GM19328 (cell line): ENCODE data around the gene RAD51B.

Source experiments
- ATAC-seq: cut with Tn5 transposase; IDR thresholded peaks from one replicate; pipeline ENCODE4 v1.9.1; 2021; ENCODE audit warnings: mild to moderate bottlenecking, moderate library complexity; ENCODE audit not compliant: unreplicated experiment

RAD51B gene

GRCh38 chr14:68446243-68447040, 626.9 kb downstream of the RAD51B start:
- no peak for ATAC-seq

GRCh38 chr14:68447581-68448251, 628.1 kb downstream of the RAD51B start:
- ATAC-seq, result no peak

GRCh38 chr14:68448252-68448902, 628.8 kb downstream of the RAD51B start:
- ATAC-seq, result no peak

GRCh38 chr14:68449561-68450181, 630.1 kb downstream of the RAD51B start:
- ATAC-seq, result no peak

GRCh38 chr14:68450391-68451120, 631.0 kb downstream of the RAD51B start:
- no peak for ATAC-seq

- ATAC-seq, result no peak
These were observed 632.3 kb downstream of the RAD51B start for GRCh38 chr14:68451696-68452373.

GRCh38 chr14:68458253-68458652, 638.7 kb downstream of the RAD51B start:
- ATAC-seq, result no peak

- ATAC-seq, result no peak
These were observed 639.4 kb downstream of the RAD51B start for GRCh38 chr14:68458840-68459469.

- ATAC-seq, result no peak
These were observed 640.0 kb downstream of the RAD51B start for GRCh38 chr14:68459480-68460136.

GRCh38 chr14:68460541-68460940, 641.0 kb downstream of the RAD51B start:
- ATAC-seq, result no peak

GRCh38 chr14:68461086-68461485, 641.5 kb downstream of the RAD51B start:
- ATAC-seq, result no peak

- ATAC-seq, result no peak
These were observed 643.1 kb downstream of the RAD51B start for GRCh38 chr14:68462683-68463082.

GRCh38 chr14:68463299-68463698, 643.7 kb downstream of the RAD51B start:
- ATAC-seq, result no peak

GRCh38 chr14:68463705-68464374, 644.3 kb downstream of the RAD51B start:
- ATAC-seq, result no peak

GRCh38 chr14:68464711-68465110, 645.1 kb downstream of the RAD51B start:
- ATAC-seq, result no peak

GRCh38 chr14:68466491-68466977, 647.0 kb downstream of the RAD51B start:
- ATAC-seq, result no peak

- no peak for ATAC-seq
These were observed 647.8 kb downstream of the RAD51B start for GRCh38 chr14:68467425-68467824.

- no peak for ATAC-seq
These were observed 649.0 kb downstream of the RAD51B start for GRCh38 chr14:68468437-68469207.
